Measurements from ENCODE around the gene DACH1.

The DACH1 gene

GRCh38 chr13:71772361-71772760, 94.6 kb downstream of the DACH1 start:
- TF ChIP-seq POLR2AphosphoS5 (IDR thresholded peaks at IDR 0.05; ENCODE audit: borderline replicate concordance, low read depth, low read length): no peak
- no peak for TF ChIP-seq EZH2 (IDR thresholded peaks at IDR 0.05)
- no peak for TF ChIP-seq FOXP2 (optimal IDR thresholded peaks at IDR 0.05; ENCODE audit: control extremely low read depth, extremely low read length, insufficient read depth)
- no peak overlapping the region for H3K9ac ChIP-seq (ENCODE audit: insufficient read length)
- H3K27ac ChIP-seq: no peak overlapping the region
- H3K9me3 ChIP-seq (ENCODE audit: low read depth, low read length): no peaks in the 10 kb centered on the region
- H3K4me3 ChIP-seq: no peak overlapping the region
- H3K36me3 ChIP-seq (ENCODE audit: insufficient read depth, low read length): no peaks in the 10 kb centered on the region
- DNase-seq (ENCODE audit: low read depth, low spot score): no peak

GRCh38 chr13:71771144-71771543, 95.9 kb downstream of the DACH1 start:
- Histone ChIP-seq H3K27ac (no peak overlapping the region), H3K4me3 (no peak overlapping the region), H3K36me3 (ENCODE audit: insufficient read depth, low read length) (no peaks in the 10 kb centered on the region), H3K9ac (ENCODE audit: insufficient read length) (no peak overlapping the region), H3K9me3 (ENCODE audit: low read depth, low read length) (no peaks in the 10 kb centered on the region)
- TF ChIP-seq POLR2AphosphoS5 (IDR thresholded peaks at IDR 0.05; ENCODE audit: borderline replicate concordance, low read depth, low read length): no peak
- no peak for TF ChIP-seq EZH2 (IDR thresholded peaks at IDR 0.05)
- TF ChIP-seq FOXP2 (optimal IDR thresholded peaks at IDR 0.05; ENCODE audit: control extremely low read depth, extremely low read length, insufficient read depth): no peak
- DNase-seq (ENCODE audit: low read depth, low spot score): no peak

- no peak overlapping the region for H3K9ac ChIP-seq (ENCODE audit: insufficient read length)
- no peak overlapping the region for H3K4me3 ChIP-seq
- H3K36me3 ChIP-seq (ENCODE audit: insufficient read depth, low read length): no peaks in the 10 kb centered on the region
- DNase-seq (ENCODE audit: low read depth, low spot score): no peak
- H3K9me3 ChIP-seq (ENCODE audit: low read depth, low read length): no peaks in the 10 kb centered on the region
- no peak overlapping the region for H3K27ac ChIP-seq
- TF ChIP-seq POLR2AphosphoS5 (IDR thresholded peaks at IDR 0.05; ENCODE audit: borderline replicate concordance, low read depth, low read length): no peak
- TF ChIP-seq FOXP2 (optimal IDR thresholded peaks at IDR 0.05; ENCODE audit: control extremely low read depth, extremely low read length, insufficient read depth): no peak
- no peak for TF ChIP-seq EZH2 (IDR thresholded peaks at IDR 0.05)
Measured at GRCh38 chr13:71770710-71771109, 96.3 kb downstream of the DACH1 start.

GRCh38 chr13:71768881-71769280, 98.1 kb downstream of the DACH1 start:
- no peak overlapping the region for H3K27ac ChIP-seq

GRCh38 chr13:71759651-71760511, 107.1 kb downstream of the DACH1 start:
- no peak overlapping the region for H3K9ac ChIP-seq (ENCODE audit: insufficient read length)
- DNase-seq (ENCODE audit: low read depth, low spot score): no peak
- no peak overlapping the region for H3K27ac ChIP-seq
- no peaks in the 10 kb centered on the region for H3K36me3 ChIP-seq (ENCODE audit: insufficient read depth, low read length)
- H3K9me3 ChIP-seq (ENCODE audit: low read depth, low read length): no peaks in the 10 kb centered on the region
- no peak overlapping the region for H3K4me3 ChIP-seq
- no peak for TF ChIP-seq FOXP2 (optimal IDR thresholded peaks at IDR 0.05; ENCODE audit: control extremely low read depth, extremely low read length, insufficient read depth)
- TF ChIP-seq EZH2 (IDR thresholded peaks at IDR 0.05): no peak
- no peak for TF ChIP-seq POLR2AphosphoS5 (IDR thresholded peaks at IDR 0.05; ENCODE audit: borderline replicate concordance, low read depth, low read length)

More at GRCh38 chr13:71768881-71769280, 98.1 kb downstream of the DACH1 start:
- no peaks in the 10 kb centered on the region for H3K36me3 ChIP-seq (ENCODE audit: insufficient read depth, low read length)
- H3K9me3 ChIP-seq (ENCODE audit: low read depth, low read length): no peaks in the 10 kb centered on the region
- DNase-seq (ENCODE audit: low read depth, low spot score): no peak
- H3K9ac ChIP-seq (ENCODE audit: insufficient read length): no peak overlapping the region
- TF ChIP-seq FOXP2 (optimal IDR thresholded peaks at IDR 0.05; ENCODE audit: control extremely low read depth, extremely low read length, insufficient read depth) (no peak), EZH2 (IDR thresholded peaks at IDR 0.05) (no peak), POLR2AphosphoS5 (IDR thresholded peaks at IDR 0.05; ENCODE audit: borderline replicate concordance, low read depth, low read length) (no peak)
- no peak overlapping the region for H3K4me3 ChIP-seq

GRCh38 chr13:71758828-71759227, 108.2 kb downstream of the DACH1 start:
- no peaks in the 10 kb centered on the region for H3K36me3 ChIP-seq (ENCODE audit: insufficient read depth, low read length)
- no peak for TF ChIP-seq FOXP2 (optimal IDR thresholded peaks at IDR 0.05; ENCODE audit: control extremely low read depth, extremely low read length, insufficient read depth)
- TF ChIP-seq EZH2 (IDR thresholded peaks at IDR 0.05): no peak
- no peak for TF ChIP-seq POLR2AphosphoS5 (IDR thresholded peaks at IDR 0.05; ENCODE audit: borderline replicate concordance, low read depth, low read length)
- no peak overlapping the region for H3K27ac ChIP-seq
- DNase-seq (ENCODE audit: low read depth, low spot score): no peak
- no peak overlapping the region for H3K9ac ChIP-seq (ENCODE audit: insufficient read length)
- no peak overlapping the region for H3K4me3 ChIP-seq
- H3K9me3 ChIP-seq (ENCODE audit: low read depth, low read length): no peaks in the 10 kb centered on the region

GRCh38 chr13:71754407-71754974, 112.5 kb downstream of the DACH1 start:
- Histone ChIP-seq H3K27ac (no peak overlapping the region), H3K9ac (ENCODE audit: insufficient read length) (no peak overlapping the region), H3K9me3 (ENCODE audit: low read depth, low read length) (no peaks in the 10 kb centered on the region), H3K4me3 (no peak overlapping the region), H3K36me3 (ENCODE audit: insufficient read depth, low read length) (no peaks in the 10 kb centered on the region)
- no peak for DNase-seq (ENCODE audit: low read depth, low spot score)
- no peak for TF ChIP-seq EZH2 (IDR thresholded peaks at IDR 0.05)
- no peak for TF ChIP-seq FOXP2 (optimal IDR thresholded peaks at IDR 0.05; ENCODE audit: control extremely low read depth, extremely low read length, insufficient read depth)
- TF ChIP-seq POLR2AphosphoS5 (IDR thresholded peaks at IDR 0.05; ENCODE audit: borderline replicate concordance, low read depth, low read length): no peak

- Histone ChIP-seq H3K27ac (no peak overlapping the region), H3K9ac (ENCODE audit: insufficient read length) (no peak overlapping the region), H3K9me3 (ENCODE audit: low read depth, low read length) (no peaks in the 10 kb centered on the region), H3K4me3 (no peak overlapping the region), H3K36me3 (ENCODE audit: insufficient read depth, low read length) (no peaks in the 10 kb centered on the region)
- no peak for TF ChIP-seq POLR2AphosphoS5 (IDR thresholded peaks at IDR 0.05; ENCODE audit: borderline replicate concordance, low read depth, low read length)
- no peak for TF ChIP-seq FOXP2 (optimal IDR thresholded peaks at IDR 0.05; ENCODE audit: control extremely low read depth, extremely low read length, insufficient read depth)
- TF ChIP-seq EZH2 (IDR thresholded peaks at IDR 0.05): no peak
- no peak for DNase-seq (ENCODE audit: low read depth, low spot score)
Measured at GRCh38 chr13:71752775-71753513, 114.1 kb downstream of the DACH1 start.
